Ovary (tissue), 3 donors: Measurements from ENCODE around the gene OR2C3.

ENCODE experiments used
- CTCF ChIP-seq, 3 donors: fragments of 450-650 bp in 2 of 3; fragments of 200-600 bp in 1 of 3; IDR thresholded peaks; one replicate each; pipeline versions ENCODE4 v1.5.1 to v1.8.0; 2016 to 2022; ENCODE audit warnings: antibody characterized with exemption in 3 of 3, mild to moderate bottlenecking in 1 of 3
- POLR2A ChIP-seq: fragments of 450-650 bp; IDR thresholded peaks from one replicate; pipeline ENCODE4 v1.6.1; 2017; ENCODE audit warnings: antibody characterized with exemption, mild to moderate bottlenecking, moderate library complexity
- donor health status: DM: no; HTN: no; CAD: no.

- TF ChIP-seq CTCF (IDR thresholded peaks at IDR 0.05) (no peak), POLR2A (no peak)
Observed at GRCh38 chr1:247538561-247538960, 2.3 kb upstream of the OR2C3 start.
